ENCODE data around the gene MAGEB3. TPM values are rescaled to one million over a fixed set of nuclear protein-coding genes. Genes with fewer than 3 reads are reported as not detected.

The MAGEB3 gene
- total and polyA plus RNA-seq, 8 donors, result not detected

- ATAC-seq, result no peak
- no peaks in the 10 kb centered on the region for H3K9me3 ChIP-seq
- H3K27me3 ChIP-seq, result peaks cover 0 to 7% (median 0%) of the 10 kb centered on the region in 4 donors
- 3 to 10% methylated on average over 1 of the region's 1 CpG for WGBS, 2 donors
- FAIRE-seq, result peak; percentile 32
- no peak for DNase-seq
- no peak overlapping the region for H3K27ac ChIP-seq
- TF ChIP-seq, protein P1, sequence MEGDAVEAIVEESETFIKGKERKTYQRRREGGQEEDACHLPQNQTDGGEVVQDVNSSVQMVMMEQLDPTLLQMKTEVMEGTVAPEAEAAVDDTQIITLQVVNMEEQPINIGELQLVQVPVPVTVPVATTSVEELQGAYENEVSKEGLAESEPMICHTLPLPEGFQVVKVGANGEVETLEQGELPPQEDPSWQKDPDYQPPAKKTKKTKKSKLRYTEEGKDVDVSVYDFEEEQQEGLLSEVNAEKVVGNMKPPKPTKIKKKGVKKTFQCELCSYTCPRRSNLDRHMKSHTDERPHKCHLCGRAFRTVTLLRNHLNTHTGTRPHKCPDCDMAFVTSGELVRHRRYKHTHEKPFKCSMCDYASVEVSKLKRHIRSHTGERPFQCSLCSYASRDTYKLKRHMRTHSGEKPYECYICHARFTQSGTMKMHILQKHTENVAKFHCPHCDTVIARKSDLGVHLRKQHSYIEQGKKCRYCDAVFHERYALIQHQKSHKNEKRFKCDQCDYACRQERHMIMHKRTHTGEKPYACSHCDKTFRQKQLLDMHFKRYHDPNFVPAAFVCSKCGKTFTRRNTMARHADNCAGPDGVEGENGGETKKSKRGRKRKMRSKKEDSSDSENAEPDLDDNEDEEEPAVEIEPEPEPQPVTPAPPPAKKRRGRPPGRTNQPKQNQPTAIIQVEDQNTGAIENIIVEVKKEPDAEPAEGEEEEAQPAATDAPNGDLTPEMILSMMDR (IDR thresholded peaks at IDR 0.05), result no peak
- intact Hi-C loops (cut with DNase I), result no loop called here
- H3K4me3 ChIP-seq, result no peak overlapping the region
- no peaks in the 10 kb centered on the region for H3K4me1 ChIP-seq
- no peaks in the 10 kb centered on the region for H3K36me3 ChIP-seq
Measured at GRCh38 chrX:30196322-30196721, 34.1 kb upstream of the MAGEB3 start.

GRCh38 chrX:30212172-30212571 lies 18.3 kb upstream of the MAGEB3 start:
- H3K27me3 ChIP-seq, result peaks cover 0 to 3% (median 0%) of the 10 kb centered on the region in 4 donors
- 74 to 83% methylated on average over 2 of the region's 2 CpGs for WGBS, 2 donors
- no peak overlapping the region for H3K27ac ChIP-seq
- FAIRE-seq (no peak), DNase-seq (no peak), ATAC-seq (no peak)
- no peak overlapping the region for H3K4me3 ChIP-seq
- no peaks in the 10 kb centered on the region for H3K9me3 ChIP-seq
- intact Hi-C loops (cut with DNase I), result no loop called here
- no peaks in the 10 kb centered on the region for H3K4me1 ChIP-seq
- H3K36me3 ChIP-seq, result no peaks in the 10 kb centered on the region
- TF ChIP-seq, protein P1 (IDR thresholded peaks at IDR 0.05), result no peak

DNA sequence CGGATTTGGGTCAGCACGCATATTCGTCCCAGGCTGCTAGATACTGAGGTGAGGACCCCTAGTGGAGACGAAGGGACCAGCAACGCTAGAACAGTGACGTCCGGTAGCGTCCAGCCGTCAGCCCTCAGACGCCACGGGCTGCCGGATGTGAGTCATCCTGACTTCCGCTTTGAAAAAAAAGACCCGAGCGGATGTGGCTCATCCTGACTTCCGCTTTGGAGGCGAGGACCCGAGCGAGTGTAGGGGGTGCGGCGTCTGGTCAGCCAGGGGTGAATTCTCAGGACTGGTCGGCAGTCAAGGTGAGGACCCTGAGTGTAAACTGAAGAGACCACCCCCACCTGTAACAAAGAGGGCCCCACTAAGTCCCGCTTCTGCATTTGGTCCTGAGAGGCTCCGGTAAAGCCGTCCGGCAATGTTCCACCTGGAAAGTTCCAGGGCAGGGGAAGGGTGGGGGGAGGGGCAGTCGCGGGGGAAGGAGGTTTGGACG lies 15.1 kb upstream of the MAGEB3 start, which contains the start of gene MAGEB2:
Gene MAGEB2, plus strand, starts transcription at position 207 of the 487 bp plus-strand sequence. CDS start 3,018 bp downstream, outside the sequence.
- intact Hi-C loops (cut with DNase I), result no loop called here
- WGBS, 2 donors, result 76 to 90% methylated on average over 29 of the region's 29 CpGs
- no peak for DNase-seq
- H3K27me3 ChIP-seq, result peaks cover 0 to 3% (median 0%) of the 10 kb centered on the region in 4 donors
- no peaks in the 10 kb centered on the region for H3K36me3 ChIP-seq
- ATAC-seq, result no peak
- FAIRE-seq, result no peak
- H3K4me3 ChIP-seq, result no peak within 1 kb of the TSS
- no peaks in the 10 kb centered on the region for H3K9me3 ChIP-seq
- TF ChIP-seq, protein P1 (IDR thresholded peaks at IDR 0.05), result no peak
- H3K27ac ChIP-seq, result no peak within 1 kb of the TSS
- H3K4me1 ChIP-seq, result no peaks in the 10 kb centered on the region

DNA sequence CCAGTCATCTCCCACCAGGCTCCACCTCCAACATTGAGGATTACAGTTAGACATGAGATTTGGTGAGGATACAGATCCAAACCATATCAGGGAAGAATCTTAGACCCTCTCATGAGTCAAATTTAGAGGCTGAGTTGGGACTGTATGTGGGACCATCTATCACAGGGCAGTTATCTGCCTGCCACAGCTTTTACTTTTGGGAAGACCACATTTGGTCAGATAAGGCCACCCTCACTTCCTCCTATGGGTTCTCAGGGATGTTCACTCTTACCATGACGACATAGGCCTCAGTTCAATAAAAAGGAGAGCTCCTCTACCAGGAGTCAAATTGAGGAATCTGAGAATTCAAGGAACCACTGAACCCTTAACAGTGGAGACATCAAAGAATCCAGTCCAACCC lies 13.0 kb upstream of the MAGEB3 start:
- no peaks in the 10 kb centered on the region for H3K4me1 ChIP-seq
- WGBS, 2 donors, result 61 to 62% methylated on average over 1 of the region's 1 CpG
- DNase-seq (no peak), ATAC-seq (no peak), FAIRE-seq (no peak)
- H3K27me3 ChIP-seq, result peaks cover 0 to 3% (median 0%) of the 10 kb centered on the region in 4 donors
- H3K9me3 ChIP-seq, result no peaks in the 10 kb centered on the region
- no peaks in the 10 kb centered on the region for H3K36me3 ChIP-seq
- intact Hi-C loops (cut with DNase I), result no loop called here
- TF ChIP-seq, protein P1 (IDR thresholded peaks at IDR 0.05), result no peak
- H3K27ac ChIP-seq, result no peak overlapping the region
- H3K4me3 ChIP-seq, result no peak overlapping the region

DNA sequence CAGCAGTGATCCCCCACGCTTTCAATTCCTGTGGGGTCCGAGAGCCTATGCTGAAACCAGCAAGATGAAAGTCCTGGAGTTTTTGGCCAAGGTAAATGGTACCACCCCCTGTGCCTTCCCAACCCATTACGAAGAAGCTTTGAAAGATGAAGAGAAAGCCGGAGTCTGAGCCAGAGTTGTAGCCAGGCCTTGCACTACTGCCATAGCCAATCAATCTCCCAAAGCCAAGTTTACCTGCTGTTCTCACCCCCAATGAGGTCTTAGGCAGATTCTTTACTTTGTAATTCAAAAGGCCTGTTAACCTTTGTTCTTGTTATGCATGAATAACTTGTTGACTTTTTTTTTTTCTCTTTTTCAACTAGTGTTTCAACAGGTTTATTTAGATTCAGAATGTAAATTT lies 11.1 kb upstream of the MAGEB3 start:
- Histone ChIP-seq H3K36me3 (no peaks in the 10 kb centered on the region), H3K27me3 (no peaks in the 10 kb centered on the region), H3K9me3 (no peaks in the 10 kb centered on the region), H3K4me3 (no peak overlapping the region), H3K4me1 (no peaks in the 10 kb centered on the region), H3K27ac (no peak overlapping the region)
- intact Hi-C loops (cut with DNase I), result no loop called here
- WGBS, 2 donors, result 81 to 85% methylated on average over 4 of the region's 4 CpGs
- no peak for DNase-seq
- TF ChIP-seq, protein P1 (IDR thresholded peaks at IDR 0.05), result no peak
- ATAC-seq, result no peak
- FAIRE-seq, result no peak
